Keratinocyte (primary cell): Measurements from ENCODE around the gene CPVL.

ENCODE experiments used
- CTCF ChIP-seq, 3 experiments: IDR thresholded peaks in 1 of 3; conservative IDR thresholded peaks in 1 of 3; optimal IDR thresholded peaks in 1 of 3; 2 replicates in 2 of 3; 3 replicates in 1 of 3; pipeline versions ENCODE3 to v1.5.1; 2011; ENCODE audit warnings: low read length in 3 of 3, mild to moderate bottlenecking in 3 of 3, moderate library complexity in 2 of 3, control low read depth in 1 of 3, inconsistent platforms in 1 of 3; ENCODE audit not compliant: insufficient read depth in 2 of 3; ENCODE audit errors: extremely low read depth in 1 of 3
- EZH2 ChIP-seq: IDR thresholded peaks from one replicate; pipeline ENCODE4 v1.6.1; 2012; ENCODE audit warnings: inconsistent platforms, mild to moderate bottlenecking, low read length, moderate library complexity

DNA sequence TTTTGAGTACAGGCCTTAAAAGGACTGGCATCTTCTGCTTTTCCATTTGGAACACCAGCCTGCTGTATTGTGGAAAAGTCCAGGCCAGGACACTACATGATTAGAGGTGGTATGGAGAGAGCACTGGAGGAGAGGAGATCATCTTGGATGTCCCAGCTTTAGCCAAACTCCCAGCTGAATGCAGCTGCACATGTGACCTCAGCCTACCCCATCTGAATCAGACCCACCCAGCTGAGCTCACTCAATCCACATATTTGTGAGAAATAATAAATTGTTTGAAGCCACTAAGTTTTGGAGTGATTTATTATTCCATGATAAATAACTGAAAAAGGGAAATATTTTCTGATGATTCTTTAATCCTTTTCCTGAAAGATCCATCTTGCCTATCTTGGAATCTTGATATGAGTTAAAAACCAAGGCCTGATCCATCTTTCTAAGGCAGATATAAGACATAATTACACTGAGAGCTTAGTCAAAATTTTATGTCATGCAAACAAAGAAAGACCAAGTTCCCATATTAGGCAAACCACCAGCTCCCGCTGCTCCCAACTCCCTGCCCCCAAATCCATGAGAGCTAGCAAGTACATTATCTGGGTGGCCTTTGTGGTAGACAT is 133.1 kb downstream of the CPVL start:
- TF ChIP-seq CTCF (optimal IDR thresholded peaks at IDR 0.05 in 1 of 3, IDR thresholded peaks at IDR 0.05 in 1 of 3, conservative IDR thresholded peaks at IDR 0.05 in 1 of 3; ENCODE audit: extremely low read depth in 1 of 3, insufficient read depth in 2 of 3, low read length in 3 of 3): no peak
- TF ChIP-seq EZH2: no peak
